ENCODE data around the gene DSCAML1. TPM values are rescaled to one million over a fixed set of nuclear protein-coding genes. Genes with fewer than 3 reads are reported as not detected.

Gene DSCAML1
- total and polyA plus RNA-seq, 2 of the 8 experiments (the other 6 are each of a cell fraction or from before 2014, with no cell fraction given): 0.19 to 0.24 TPM

DNA sequence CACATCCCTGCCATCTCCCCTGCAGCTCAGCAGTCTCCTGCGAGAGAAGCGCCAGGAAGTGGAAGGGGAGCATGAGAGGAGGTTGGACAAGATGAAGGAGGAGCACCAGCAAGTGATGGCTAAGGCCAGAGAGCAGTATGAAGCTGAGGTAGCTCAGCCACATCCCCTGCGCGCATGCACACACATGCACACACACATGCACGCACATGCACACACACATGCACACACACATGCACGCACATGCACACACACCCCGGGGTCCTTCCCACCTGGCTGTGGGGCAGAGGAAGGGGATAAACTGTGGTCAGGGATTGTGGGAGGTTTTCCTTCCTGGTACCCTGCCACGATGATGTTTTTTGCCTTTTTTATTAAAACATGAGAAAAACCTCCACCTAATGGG lies 404.0 kb downstream of the DSCAML1 start:
- no peak overlapping the region for H3K23ac ChIP-seq (ENCODE audit: insufficient read length)
- no peak overlapping the region for H3K4me2 ChIP-seq (ENCODE audit: insufficient read depth in 1 of 2, low read depth in 2 of 2, low read length in 2 of 2)
- H3K36me3 ChIP-seq (ENCODE audit: control insufficient read depth in 2 of 4, insufficient read depth in 4 of 4, low read length in 3 of 4): peaks cover 0 to 46% (median 25%) of the 10 kb centered on the region in 4 experiments; a peak in 7 of 8 replicates
- H4K20me1 ChIP-seq (replicated peaks in 1 of 2; ENCODE audit: control insufficient read depth in 1 of 2, insufficient read depth in 2 of 2, low read length in 2 of 2): peaks cover 4 to 8% of the 10 kb centered on the region in 2 experiments
- H4K91ac ChIP-seq (replicated peaks; ENCODE audit: insufficient read length, low read length): no peak overlapping the region
- TF ChIP-seq RFX5 (IDR thresholded peaks at IDR 0.05; ENCODE audit: borderline replicate concordance, low read depth, low read length) (no peak), ATF2 (IDR thresholded peaks at IDR 0.05; ENCODE audit: low read length) (no peak), HDAC2 (IDR thresholded peaks at IDR 0.05; ENCODE audit: borderline replicate concordance in 1 of 2, low read depth in 2 of 2, low read length in 2 of 2) (no peak)
- no peaks in the 10 kb centered on the region for H3K4me1 ChIP-seq (replicated peaks in 1 of 4; ENCODE audit: control insufficient read depth in 3 of 4, insufficient read depth in 4 of 4, low read length in 3 of 4)
- no peaks in the 10 kb centered on the region for H3K27me3 ChIP-seq (replicated peaks in 1 of 4; ENCODE audit: control insufficient read depth in 3 of 4, extremely low read depth in 1 of 4, insufficient read depth in 3 of 4, low read length in 3 of 4)
- H2AK5ac ChIP-seq (ENCODE audit: low read depth, low read length): no peak overlapping the region
- no peak overlapping the region for H2BK20ac ChIP-seq (ENCODE audit: low read length)
- no peak overlapping the region for H3K14ac ChIP-seq (ENCODE audit: insufficient read length)
- WGBS, 2 experiments (ENCODE audit: extremely low coverage in 1 of 2, insufficient coverage in 1 of 2, insufficient read length in 1 of 2, insufficient replicate concordance in 2 of 2, low coverage in 1 of 2, low lambda C conversion rate in 2 of 2, missing lambda C conversion rate in 1 of 2): 92% methylated on average over 8 of the region's 8 CpGs; no CpG with 5 or more reads in 1 of the 2 experiments
- H2BK5ac ChIP-seq (ENCODE audit: low read depth, low read length): no peak overlapping the region
- ChIA-PET CTCF (ENCODE audit: partially characterized antibody) (interaction anchor here (0.8 kb wide), 1 partner anchor 90 kb away, joined by 3 read pairs; no protein-coding TSS in a partner anchor), POLR2A (ENCODE audit: partially characterized antibody) (no interaction called here)
- FAIRE-seq: no peak
- H3K79me2 ChIP-seq (ENCODE audit: control insufficient read depth in 1 of 2, insufficient read depth in 2 of 2, low read length in 2 of 2): no peaks in the 10 kb centered on the region
- no peak for DNase-seq (ENCODE audit: low read depth in 1 of 2, low spot score in 2 of 2)
- H3K4me3 ChIP-seq (ENCODE audit: extremely low read depth in 1 of 4, insufficient read depth in 2 of 4, low read depth in 3 of 4, low read length in 4 of 4): no peak overlapping the region
- H3K9me3 ChIP-seq (ENCODE audit: insufficient read depth in 2 of 2, low read depth in 1 of 2, low read length in 1 of 2): peaks cover 0 to 7% of the 10 kb centered on the region in 2 experiments; a peak in 2 of 4 replicates
- no peak overlapping the region for H3K9ac ChIP-seq (replicated peaks in 1 of 4; ENCODE audit: extremely low read depth in 1 of 4, low read depth in 3 of 4, low read length in 3 of 4)
- no peak overlapping the region for H4K8ac ChIP-seq (ENCODE audit: extremely low read depth, insufficient read depth, low read length)
- H2BK15ac ChIP-seq (ENCODE audit: low read length): no peak overlapping the region
- no peak overlapping the region for H3K27ac ChIP-seq (ENCODE audit: low read depth, low read length)
- H2BK120ac ChIP-seq (replicated peaks; ENCODE audit: low read depth, low read length): no peak overlapping the region
- no peaks in the 10 kb centered on the region; the same call in 1 of the 2 replicates for H3K79me1 ChIP-seq (ENCODE audit: low read depth, low read length)
- no peak overlapping the region for H3K18ac ChIP-seq (ENCODE audit: extremely low read depth, low read length)
- no peak overlapping the region for H3K56ac ChIP-seq (replicated peaks; ENCODE audit: insufficient read length, low read depth, low read length)
- H3K4ac ChIP-seq (replicated peaks; ENCODE audit: insufficient read length, low read depth, low read length): no peak overlapping the region
- H3K23me2 ChIP-seq (ENCODE audit: low read depth, low read length): no peaks in the 10 kb centered on the region
- H2BK12ac ChIP-seq (ENCODE audit: low read depth, low read length): no peak overlapping the region
- H2AFZ ChIP-seq (ENCODE audit: low read length): no peak overlapping the region
- H4K5ac ChIP-seq (ENCODE audit: insufficient read length, low read depth, low read length): no peak overlapping the region

Data from H1 (cell line).